Urinary bladder (tissue), 4 donors: ENCODE data around the gene CNKSR3. TPM values are rescaled to one million over a fixed set of nuclear protein-coding genes. Genes with fewer than 3 reads are reported as not detected.
"Not testable (repeated sequence)": the region's sequence is repeated elsewhere in the genome, so short reads cannot be mapped to it uniquely, and the experiment has no call there.

Experiments used
- DNase-seq: peaks from one replicate; pipeline ENCODE4 v3.0.0-alpha.2; 2015; ENCODE audit errors: extremely low spot score
- H3K27ac ChIP-seq: one replicate; pipeline ENCODE4 v1.5.1; 2013; ENCODE audit warnings: low read depth, mild to moderate bottlenecking, moderate library complexity
- H3K36me3 ChIP-seq: one replicate; pipeline ENCODE4 v1.6.1; 2013; ENCODE audit warnings: mild to moderate bottlenecking, moderate library complexity; ENCODE audit not compliant: insufficient read depth
- H3K4me1 ChIP-seq: one replicate; pipeline ENCODE4 v1.6.1; 2013; ENCODE audit warnings: mild to moderate bottlenecking, moderate library complexity; ENCODE audit not compliant: insufficient read depth
- H3K4me3 ChIP-seq: one replicate; pipeline ENCODE4 v1.5.1; 2013; ENCODE audit warnings: low read depth, low read length
- WGBS: extraction: QIAGEN DNeasy Blood & Tissue Kit; methylation state at CpG from one replicate; pipeline ENCODE4 v1.1.7; 2013; 5-methylcytosine and 5-hydroxymethylcytosine counted together
- polyA plus RNA-seq: library from polyadenylated mRNA; stranded (reverse); fragments of 200-250 nt; gene quantifications from one replicate; pipeline ENCODE4 v1.2.3, GENCODE V29; 2013
- total RNA-seq: library from RNA; depleted of rRNA; stranded (reverse); fragments of >200 nt; gene quantifications from one replicate; pipeline ENCODE4 v1.2.3, GENCODE V29; 2014
- donor health status: healthy with polysubstance abuse.
- donor health status: healthy.

Gene CNKSR3
- total and polyA plus RNA-seq, 2 donors, result 12.9 to 20.9 TPM

GRCh38 chr6:154516276-154516675 lies 5.8 kb upstream of the CNKSR3 start:
- H3K4me3 ChIP-seq, result no peak overlapping the region
- H3K27ac ChIP-seq, result no peak overlapping the region
- WGBS, result 77% methylated on average over 5 of the region's 5 CpGs
- no peaks in the 10 kb centered on the region for H3K36me3 ChIP-seq
- H3K4me1 ChIP-seq, result no peaks in the 10 kb centered on the region
- no peak for DNase-seq

GRCh38 chr6:154515826-154516225 lies 5.3 kb upstream of the CNKSR3 start:
- Histone ChIP-seq H3K27ac (no peak overlapping the region), H3K4me1 (no peaks in the 10 kb centered on the region), H3K4me3 (no peak overlapping the region), H3K36me3 (no peaks in the 10 kb centered on the region)
- 31% methylated on average over 7 of the region's 7 CpGs for WGBS
- no peak for DNase-seq

- not testable (repeated sequence) for H3K36me3 ChIP-seq, H3K27ac ChIP-seq, H3K4me1 ChIP-seq, DNase-seq, H3K4me3 ChIP-seq
- WGBS, result 93% methylated on average over 3 of the region's 3 CpGs
Measured at GRCh38 chr6:154515076-154515475, 4.6 kb upstream of the CNKSR3 start.

- Histone ChIP-seq H3K4me1 (no peaks in the 10 kb centered on the region), H3K4me3 (no peak overlapping the region), H3K27ac (no peak overlapping the region), H3K36me3 (no peaks in the 10 kb centered on the region)
- DNase-seq, result no peak
- WGBS, result 89% methylated on average over 3 of the region's 3 CpGs
Measured at GRCh38 chr6:154514481-154514880, 4.0 kb upstream of the CNKSR3 start.

GRCh38 chr6:154513601-154514320 lies 3.3 kb upstream of the CNKSR3 start:
- 55% methylated on average over 5 of the region's 5 CpGs for WGBS
- Histone ChIP-seq H3K36me3 (no peaks in the 10 kb centered on the region), H3K4me1 (no peaks in the 10 kb centered on the region), H3K27ac (no peak overlapping the region), H3K4me3 (no peak overlapping the region)
- no peak for DNase-seq

- 93% methylated on average over 1 of the region's 1 CpG for WGBS
- Histone ChIP-seq H3K36me3 (no peaks in the 10 kb centered on the region), H3K27ac (no peak overlapping the region), H3K4me1 (no peaks in the 10 kb centered on the region), H3K4me3 (no peak overlapping the region)
- DNase-seq, result no peak
Measured at GRCh38 chr6:154512201-154512600, 1.7 kb upstream of the CNKSR3 start.

GRCh38 chr6:154511791-154512190 lies 1.3 kb upstream of the CNKSR3 start:
- H3K36me3 ChIP-seq, result no peaks in the 10 kb centered on the region
- WGBS, result 31% methylated on average over 7 of the region's 7 CpGs
- no peaks in the 10 kb centered on the region for H3K4me1 ChIP-seq
- DNase-seq, result no peak
- H3K27ac ChIP-seq, result no peak overlapping the region
- no peak overlapping the region for H3K4me3 ChIP-seq

- WGBS, result under 1% methylated on average over 55 of the region's 55 CpGs
- peak overlapping the region; percentile 86 for H3K27ac ChIP-seq
- H3K36me3 ChIP-seq, result no peaks in the 10 kb centered on the region
- DNase-seq, result no peak
- peak overlapping the region; percentile 76 for H3K4me3 ChIP-seq
- no peaks in the 10 kb centered on the region for H3K4me1 ChIP-seq
Measured at GRCh38 chr6:154509421-154510143, 903 bp downstream of the CNKSR3 start.

- 15% methylated on average over 14 of the region's 14 CpGs for WGBS
- Histone ChIP-seq H3K27ac (no peak overlapping the region), H3K4me1 (no peaks in the 10 kb centered on the region), H3K36me3 (no peaks in the 10 kb centered on the region), H3K4me3 (peak overlapping the region; percentile 76)
- no peak for DNase-seq
Measured at GRCh38 chr6:154508573-154509375, 1.7 kb downstream of the CNKSR3 start.

GRCh38 chr6:154506991-154507898 lies 3.2 kb downstream of the CNKSR3 start:
- H3K4me3 ChIP-seq, result no peak overlapping the region
- H3K4me1 ChIP-seq, result no peaks in the 10 kb centered on the region
- H3K36me3 ChIP-seq, result no peaks in the 10 kb centered on the region
- H3K27ac ChIP-seq, result no peak overlapping the region
- 65% methylated on average over 14 of the region's 14 CpGs for WGBS
- no peak for DNase-seq

- 88% methylated on average over 9 of the region's 9 CpGs for WGBS
- Histone ChIP-seq H3K27ac (no peak overlapping the region), H3K4me3 (no peak overlapping the region), H3K36me3 (no peaks in the 10 kb centered on the region), H3K4me1 (no peaks in the 10 kb centered on the region)
- DNase-seq, result no peak
Measured at GRCh38 chr6:154506582-154506981, 3.9 kb downstream of the CNKSR3 start.

GRCh38 chr6:154506108-154506507 lies 4.4 kb downstream of the CNKSR3 start:
- Histone ChIP-seq H3K4me3 (no peak overlapping the region), H3K36me3 (no peaks in the 10 kb centered on the region), H3K4me1 (no peaks in the 10 kb centered on the region), H3K27ac (no peak overlapping the region)
- DNase-seq, result no peak

GRCh38 chr6:154504865-154505449 lies 5.5 kb downstream of the CNKSR3 start:
- H3K27ac ChIP-seq, result no peak overlapping the region
- 92% methylated on average over 5 of the region's 5 CpGs for WGBS
- no peak for DNase-seq
- H3K36me3 ChIP-seq, result no peaks in the 10 kb centered on the region
- H3K4me1 ChIP-seq, result no peaks in the 10 kb centered on the region
- no peak overlapping the region for H3K4me3 ChIP-seq
